Measurements from ENCODE around the gene LINGO4.
A peak's percentile ranks its signal among the peaks of the same experiment; 100 is the strongest.

Gene LINGO4

DNA sequence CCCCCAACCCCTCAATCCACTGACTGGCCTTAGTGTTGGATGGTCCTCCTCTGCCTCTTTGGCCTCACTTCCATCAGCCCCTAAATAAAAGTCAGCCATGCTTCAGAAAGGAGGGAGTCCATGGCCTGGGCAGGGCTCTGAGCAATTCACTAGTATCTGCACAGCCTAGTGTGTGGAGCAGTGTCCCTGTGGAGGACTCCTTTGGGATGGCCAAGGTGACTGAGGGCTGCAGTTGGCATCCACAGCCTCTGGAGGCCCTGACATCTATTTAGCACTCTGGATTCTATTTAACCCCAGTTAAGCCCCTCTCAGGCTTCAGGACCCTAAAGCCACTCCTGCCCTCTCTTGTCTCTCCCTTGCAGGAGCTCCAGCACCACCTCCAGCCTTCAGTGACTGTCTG lies 44.7 kb upstream of the LINGO4 start:
- H3K27ac ChIP-seq: no peak overlapping the region
- peak in 1 of 2 donors; percentile 20 for DNase-seq
- no peaks in the 10 kb centered on the region for H3K9me3 ChIP-seq
- no peaks in the 10 kb centered on the region for H3K4me1 ChIP-seq
- TF ChIP-seq, protein P1, sequence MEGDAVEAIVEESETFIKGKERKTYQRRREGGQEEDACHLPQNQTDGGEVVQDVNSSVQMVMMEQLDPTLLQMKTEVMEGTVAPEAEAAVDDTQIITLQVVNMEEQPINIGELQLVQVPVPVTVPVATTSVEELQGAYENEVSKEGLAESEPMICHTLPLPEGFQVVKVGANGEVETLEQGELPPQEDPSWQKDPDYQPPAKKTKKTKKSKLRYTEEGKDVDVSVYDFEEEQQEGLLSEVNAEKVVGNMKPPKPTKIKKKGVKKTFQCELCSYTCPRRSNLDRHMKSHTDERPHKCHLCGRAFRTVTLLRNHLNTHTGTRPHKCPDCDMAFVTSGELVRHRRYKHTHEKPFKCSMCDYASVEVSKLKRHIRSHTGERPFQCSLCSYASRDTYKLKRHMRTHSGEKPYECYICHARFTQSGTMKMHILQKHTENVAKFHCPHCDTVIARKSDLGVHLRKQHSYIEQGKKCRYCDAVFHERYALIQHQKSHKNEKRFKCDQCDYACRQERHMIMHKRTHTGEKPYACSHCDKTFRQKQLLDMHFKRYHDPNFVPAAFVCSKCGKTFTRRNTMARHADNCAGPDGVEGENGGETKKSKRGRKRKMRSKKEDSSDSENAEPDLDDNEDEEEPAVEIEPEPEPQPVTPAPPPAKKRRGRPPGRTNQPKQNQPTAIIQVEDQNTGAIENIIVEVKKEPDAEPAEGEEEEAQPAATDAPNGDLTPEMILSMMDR (IDR thresholded peaks at IDR 0.05): no peak
- H3K27me3 ChIP-seq: peaks cover 0 to 37% of the 10 kb centered on the region in 2 donors
- H3K4me3 ChIP-seq: no peak overlapping the region
- intact Hi-C loops (cut with DNase I; ENCODE audit: low total_unique reads): no loop called here
- H3K36me3 ChIP-seq: no peaks in the 10 kb centered on the region

DNA sequence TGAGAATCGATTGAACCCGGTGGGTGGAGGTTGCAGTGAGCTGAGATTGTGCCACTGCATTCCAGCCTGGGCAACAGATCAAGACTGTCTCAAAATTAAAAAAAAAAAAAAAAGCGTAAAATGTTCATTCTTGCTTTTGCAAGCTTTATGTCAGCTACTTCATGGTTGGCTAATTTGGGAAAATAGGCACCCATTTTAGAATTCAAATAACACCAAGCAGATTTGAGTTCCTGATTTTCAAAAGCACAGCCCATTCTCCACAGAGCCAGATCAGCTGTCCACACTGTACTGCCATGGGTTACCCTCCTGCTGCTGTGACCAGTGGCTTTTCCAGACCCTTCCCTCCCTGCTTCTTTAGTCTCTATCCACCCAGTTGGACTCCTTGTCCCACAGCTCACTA lies 43.9 kb upstream of the LINGO4 start:
- no peaks in the 10 kb centered on the region for H3K36me3 ChIP-seq
- H3K4me1 ChIP-seq: no peaks in the 10 kb centered on the region
- H3K27ac ChIP-seq: no peak overlapping the region
- H3K9me3 ChIP-seq: no peaks in the 10 kb centered on the region
- TF ChIP-seq, protein P1 (IDR thresholded peaks at IDR 0.05): no peak
- intact Hi-C loops (cut with DNase I; ENCODE audit: low total_unique reads): no loop called here
- peak in 1 of 2 donors; percentile 34 for DNase-seq
- no peak overlapping the region for H3K4me3 ChIP-seq
- H3K27me3 ChIP-seq: peaks cover 0 to 37% of the 10 kb centered on the region in 2 donors

DNA sequence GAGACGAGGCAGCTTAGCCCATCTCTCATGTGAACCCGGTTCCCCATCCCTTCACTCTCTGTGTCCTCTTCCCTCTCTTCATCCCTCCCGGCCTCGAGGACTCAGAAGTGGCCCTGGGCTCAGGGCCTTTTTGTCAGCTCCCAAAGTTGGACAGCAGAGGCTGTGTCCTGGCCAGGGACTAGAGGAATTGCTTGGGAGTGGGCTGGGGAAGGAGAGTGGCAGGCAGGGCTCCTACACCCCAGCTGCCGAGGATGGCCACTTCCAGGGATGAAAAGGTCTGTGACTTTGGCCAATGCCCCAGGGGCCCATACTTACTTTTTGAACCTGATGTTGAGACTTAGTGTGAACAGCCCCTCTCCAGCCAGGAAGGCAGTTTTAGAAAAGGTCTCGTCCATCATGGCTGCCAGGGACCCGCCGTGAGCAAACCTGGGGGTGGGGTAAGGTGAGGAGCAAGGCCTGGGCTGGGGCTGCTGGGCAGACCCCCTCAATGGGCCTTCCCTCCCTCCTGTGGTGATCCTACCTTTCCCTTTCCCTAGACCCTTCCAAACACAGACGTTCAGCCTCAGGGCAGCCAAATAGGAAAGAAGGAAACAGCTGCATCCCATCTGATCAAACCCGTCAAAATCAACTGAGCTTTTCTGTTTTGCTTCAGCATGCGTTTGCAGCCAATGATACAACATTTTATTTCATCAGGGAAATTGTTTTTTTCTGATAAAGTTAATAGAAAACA lies 42.8 kb upstream of the LINGO4 start:
- peaks cover 0 to 37% of the 10 kb centered on the region in 2 donors for H3K27me3 ChIP-seq
- DNase-seq: peak in 1 of 2 donors; percentile 58
- no peak overlapping the region for H3K27ac ChIP-seq
- no peaks in the 10 kb centered on the region for H3K36me3 ChIP-seq
- H3K9me3 ChIP-seq: no peaks in the 10 kb centered on the region
- intact Hi-C loops (cut with DNase I; ENCODE audit: low total_unique reads): no loop called here
- no peak overlapping the region for H3K4me3 ChIP-seq
- TF ChIP-seq, protein P1 (IDR thresholded peaks at IDR 0.05): no peak
- H3K4me1 ChIP-seq: no peaks in the 10 kb centered on the region

DNA sequence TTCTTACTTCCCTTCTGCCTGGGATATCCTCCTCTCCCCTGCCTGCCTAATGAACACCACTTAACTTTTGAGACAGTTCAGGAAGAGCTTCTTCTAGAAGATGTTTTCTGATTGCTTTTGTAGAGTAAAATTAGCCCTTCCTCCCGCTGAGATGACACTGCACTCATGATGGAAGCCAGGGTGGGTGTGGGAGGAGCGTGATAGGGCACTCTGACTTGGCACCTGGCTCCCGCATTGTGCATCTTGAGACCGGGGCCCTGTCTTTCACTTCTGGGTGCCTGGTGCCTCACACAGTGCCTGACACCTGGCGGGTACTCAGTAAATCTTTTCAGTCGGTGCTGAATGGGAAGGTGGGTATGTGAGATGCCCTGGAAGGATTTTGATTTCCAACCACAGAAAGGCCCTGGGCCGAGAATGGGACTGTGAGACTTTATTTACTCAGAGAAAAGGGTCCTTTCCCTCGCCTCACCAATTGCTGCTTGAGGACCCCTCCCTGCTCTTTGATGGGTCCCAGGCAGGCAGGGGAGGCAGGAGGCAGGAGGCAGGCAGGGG lies 41.5 kb upstream of the LINGO4 start:
- Histone ChIP-seq H3K27me3 (peaks cover 0 to 32% of the 10 kb centered on the region in 2 donors), H3K4me3 (no peak overlapping the region), H3K9me3 (no peaks in the 10 kb centered on the region), H3K36me3 (no peaks in the 10 kb centered on the region), H3K4me1 (no peaks in the 10 kb centered on the region), H3K27ac (no peak overlapping the region)
- TF ChIP-seq, protein P1 (IDR thresholded peaks at IDR 0.05): no peak
- intact Hi-C loops (cut with DNase I; ENCODE audit: low total_unique reads): no loop called here
- DNase-seq: peak; percentile 10 to 40

DNA sequence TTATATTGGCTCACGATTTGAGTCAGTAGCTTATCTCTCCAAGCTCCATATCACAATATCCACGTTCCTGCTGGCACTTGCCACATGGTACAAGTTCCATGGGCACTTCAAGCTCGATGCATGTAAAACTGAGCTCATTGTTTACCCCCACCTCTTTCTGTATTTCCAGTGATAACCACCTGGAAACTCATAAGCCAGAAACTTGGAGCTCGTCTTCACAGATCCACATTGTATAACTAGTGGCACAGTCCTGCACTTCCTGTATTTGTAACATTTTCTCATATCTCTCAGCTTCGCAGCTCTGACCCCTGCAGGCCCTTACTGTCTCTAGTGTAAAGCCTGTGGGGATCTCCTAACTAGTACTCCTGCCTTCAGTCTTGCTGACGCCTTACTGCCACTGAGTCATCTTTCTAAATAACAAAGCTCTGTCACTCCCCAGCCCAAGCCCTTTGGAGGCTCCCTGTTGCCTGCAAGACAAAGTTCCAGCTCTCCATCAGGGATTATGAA lies 40.9 kb upstream of the LINGO4 start:
- intact Hi-C loops (cut with DNase I; ENCODE audit: low total_unique reads): no loop called here
- peak in 1 of 2 donors; percentile 19 for DNase-seq
- Histone ChIP-seq H3K4me1 (no peaks in the 10 kb centered on the region), H3K27me3 (peaks cover 0 to 32% of the 10 kb centered on the region in 2 donors), H3K36me3 (no peaks in the 10 kb centered on the region), H3K4me3 (no peak overlapping the region), H3K9me3 (no peaks in the 10 kb centered on the region), H3K27ac (no peak overlapping the region)
- TF ChIP-seq, protein P1 (IDR thresholded peaks at IDR 0.05): no peak

Data from tibial artery (tissue), 4 donors.